ENCODE data around the gene ADAMTS4.
A peak's percentile ranks its signal among the peaks of the same experiment; 100 is the strongest.

The ADAMTS4 gene

DNA sequence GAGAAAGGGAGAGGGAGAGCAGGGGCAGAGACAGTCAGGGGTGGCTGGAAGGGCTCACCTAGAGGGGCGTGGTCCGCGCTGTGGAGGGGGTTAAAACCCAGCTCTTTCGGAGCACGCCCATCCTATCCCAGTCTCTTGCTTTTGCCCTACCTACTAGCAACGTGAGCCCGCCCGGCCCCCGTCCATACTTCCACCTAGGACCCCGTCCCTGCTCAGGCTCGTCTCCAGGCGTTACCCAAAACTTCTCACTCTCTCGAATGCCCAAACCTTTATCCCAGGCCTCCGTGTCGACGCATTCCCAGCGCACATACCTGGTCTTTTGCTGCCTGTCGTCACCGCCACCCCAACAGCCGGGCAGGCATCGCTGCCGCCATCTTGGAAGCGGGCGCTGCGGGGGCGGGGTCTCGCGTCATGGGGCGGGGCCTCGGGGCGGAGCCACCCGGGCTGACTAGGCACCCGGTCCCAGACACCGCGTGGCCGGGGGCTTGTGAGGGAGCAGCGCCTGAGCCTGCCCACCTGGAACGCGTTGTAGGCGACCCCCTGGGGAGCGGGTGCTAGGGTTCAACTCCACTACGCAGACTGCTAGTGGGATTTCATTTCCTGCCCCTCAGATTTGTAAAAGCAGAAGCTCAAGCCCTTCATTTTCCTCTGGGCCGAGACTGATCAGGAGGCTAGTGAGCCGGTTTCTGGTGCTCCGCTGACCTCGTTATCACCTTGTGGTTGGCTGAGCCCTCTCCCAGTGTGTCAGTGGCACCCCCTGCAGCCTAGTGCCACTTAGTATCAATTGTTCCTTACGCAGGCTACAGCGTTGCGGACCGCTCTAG is 21.5 kb downstream of the ADAMTS4 start, which contains the start of gene B4GALT3:
TSS of gene B4GALT3 (minus strand) at position 396 of the 824 bp plus-strand sequence. CDS start 1,447 bp downstream, outside the sequence.
- DNase-seq (ENCODE audit: low read depth, low spot score), result no peak
- peak within 1 kb of the TSS; percentile 33 for H3K27ac ChIP-seq

DNA sequence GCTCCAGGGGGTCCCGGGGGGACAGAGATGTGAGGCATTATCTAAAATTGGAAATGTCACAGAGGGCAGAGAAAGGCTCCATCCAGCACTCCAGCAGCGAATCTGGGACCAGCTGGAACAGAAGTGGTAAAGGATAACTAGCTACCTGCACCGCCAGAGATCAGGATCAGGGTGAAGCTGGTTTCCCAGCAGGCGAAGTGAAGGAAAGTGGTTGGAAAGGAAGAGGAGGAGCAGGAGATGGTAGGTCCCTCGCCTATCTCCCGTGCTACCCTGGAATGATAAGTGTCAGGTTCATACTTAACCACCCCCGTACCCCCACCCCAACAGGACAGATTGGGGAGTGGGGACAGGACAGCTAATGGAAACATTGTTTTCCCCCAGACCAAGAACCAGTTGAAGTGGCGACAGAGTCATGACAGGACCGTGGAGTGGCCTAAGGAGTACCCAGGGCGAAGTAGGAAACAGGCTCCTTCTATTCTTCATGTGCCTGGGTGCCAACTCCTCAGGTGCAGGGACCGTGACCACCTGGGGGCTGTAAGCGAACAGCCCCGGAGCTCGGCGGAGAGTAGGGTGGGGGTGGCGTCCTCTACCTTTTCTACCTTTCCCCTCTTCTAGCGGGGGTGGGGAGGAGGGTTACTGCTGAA is 22.3 kb downstream of the ADAMTS4 start:
- DNase-seq (ENCODE audit: low read depth, low spot score), result no peak
- peak overlapping the region; percentile 33 for H3K27ac ChIP-seq

DNA sequence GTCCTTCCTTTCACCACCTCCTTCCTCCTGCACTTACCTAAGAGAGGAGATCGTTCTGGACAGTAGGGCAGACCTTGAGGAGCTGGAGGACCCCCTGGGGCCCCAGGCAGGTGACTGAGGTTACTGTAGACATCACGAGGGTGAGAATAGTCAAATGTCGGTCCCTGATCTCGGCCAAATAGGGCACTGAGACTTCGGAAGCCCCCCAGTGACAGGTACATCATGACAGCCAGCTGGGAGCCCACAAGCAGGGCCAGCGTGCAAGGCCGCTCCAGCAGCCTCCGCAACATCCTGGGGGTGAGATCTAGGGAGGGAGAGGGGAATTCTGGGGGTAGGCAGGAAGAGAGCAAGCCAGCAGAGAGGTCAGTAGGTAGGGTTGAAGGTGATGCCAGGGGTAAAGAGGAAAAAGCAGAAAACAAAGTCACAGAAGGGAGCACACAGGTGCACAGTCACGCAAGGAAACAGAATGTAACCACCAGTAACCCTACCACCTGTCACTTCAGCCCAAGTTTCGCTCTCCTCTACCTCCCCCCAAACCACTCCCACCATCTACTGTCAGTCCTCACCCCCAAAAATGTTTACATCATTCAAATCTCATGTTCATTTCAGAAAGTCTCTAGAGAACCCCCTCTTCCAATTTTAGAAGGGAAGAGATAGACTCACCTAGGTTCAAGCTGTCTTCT is 22.9 kb downstream of the ADAMTS4 start:
- no peak overlapping the region for H3K27ac ChIP-seq

DNA sequence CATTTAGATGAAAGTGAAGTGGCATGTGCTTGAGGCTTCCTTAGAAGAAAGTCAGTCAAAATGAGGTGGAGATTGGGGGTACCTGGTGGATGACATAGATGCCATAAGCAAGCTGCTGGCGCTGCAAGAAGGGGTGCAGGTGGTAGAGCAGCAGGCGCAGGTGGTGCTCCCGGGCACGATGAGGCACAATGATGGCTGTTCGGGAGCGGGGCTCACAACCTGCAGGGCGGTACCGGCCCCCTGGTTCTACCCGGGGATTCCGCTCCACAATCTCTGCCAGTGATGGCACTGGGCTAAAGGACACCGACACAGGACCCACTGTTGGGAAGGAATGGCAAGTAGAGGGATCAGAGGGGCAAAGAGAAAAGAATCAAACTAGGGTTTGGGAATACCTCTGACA is 23.9 kb downstream of the ADAMTS4 start:
- DNase-seq (ENCODE audit: low read depth, low spot score), result no peak
- H3K27ac ChIP-seq, result no peak overlapping the region

More for the DNA sequence above, 22.9 kb downstream of the ADAMTS4 start:
- DNase-seq (ENCODE audit: low read depth, low spot score), result no peak

DNA sequence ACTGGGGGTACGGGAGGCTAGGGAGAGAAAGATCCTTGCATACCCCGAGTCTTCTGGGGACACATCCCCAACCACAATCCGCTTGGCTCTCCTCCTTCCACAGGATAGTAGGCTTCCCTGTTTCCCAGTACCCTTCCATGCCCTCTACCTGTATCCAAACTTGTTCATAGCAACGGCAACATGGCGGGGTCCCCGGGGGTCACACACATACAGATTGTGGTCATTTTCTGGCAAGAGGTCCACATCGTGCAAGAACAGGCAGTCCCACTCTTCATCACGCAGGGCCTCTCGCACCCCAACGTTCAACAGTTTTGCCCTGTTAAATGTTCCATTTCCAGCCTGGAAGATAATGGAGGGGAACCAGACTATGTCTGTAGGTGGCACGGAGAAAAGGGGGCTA is 25.1 kb downstream of the ADAMTS4 start:
- H3K27ac ChIP-seq, result no peak overlapping the region

DNA sequence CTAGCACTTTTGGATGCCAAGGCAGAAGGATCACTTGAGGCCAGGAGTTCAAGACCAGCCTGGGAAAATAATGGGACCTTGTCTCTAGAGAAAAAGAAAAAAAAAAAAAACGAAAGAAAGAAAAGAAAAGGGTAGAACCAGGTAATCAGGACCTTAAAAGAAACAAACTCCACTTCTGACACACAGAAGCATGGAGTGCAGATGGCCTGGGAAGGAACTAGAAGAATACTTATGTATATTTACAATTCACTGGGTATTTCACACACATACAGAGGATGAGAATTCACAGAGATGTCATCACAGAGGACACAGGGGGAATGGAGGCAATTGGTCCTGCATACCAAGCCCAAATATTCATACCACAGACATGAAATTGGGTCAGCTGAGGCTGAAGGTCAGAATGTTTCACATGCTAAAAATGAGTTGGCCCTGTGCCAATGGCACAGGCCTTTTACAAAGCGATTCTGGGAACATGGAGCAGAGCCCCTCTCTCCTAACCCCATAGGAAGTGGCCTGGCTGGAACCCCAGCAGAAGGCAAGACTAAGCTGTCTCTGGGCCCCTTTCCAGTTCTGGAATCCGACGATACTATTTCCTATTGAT is 26.0 kb downstream of the ADAMTS4 start:
- DNase-seq (ENCODE audit: low read depth, low spot score), result no peak

More for the DNA sequence above, 25.1 kb downstream of the ADAMTS4 start:
- no peak for DNase-seq (ENCODE audit: low read depth, low spot score)

DNA sequence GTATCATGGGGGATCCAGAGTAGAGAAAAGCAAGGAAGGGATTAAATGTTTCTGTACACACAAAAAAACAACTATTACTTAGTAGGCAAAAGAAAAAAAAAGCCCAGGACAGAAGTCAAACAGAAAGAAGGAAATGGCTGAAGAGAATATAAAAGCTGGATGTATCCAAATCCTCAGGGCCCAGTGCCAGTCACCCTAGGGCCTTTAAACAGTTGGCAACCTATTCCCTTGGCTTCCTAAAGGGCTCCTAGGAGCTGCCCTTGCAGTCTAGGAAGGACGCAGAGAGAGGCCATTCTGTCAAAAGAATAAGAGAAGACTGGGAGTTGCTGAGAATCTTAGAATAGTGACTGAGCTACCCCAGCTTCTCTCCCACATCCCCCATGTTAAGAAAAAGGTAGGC is 26.5 kb downstream of the ADAMTS4 start:
- H3K27ac ChIP-seq, result no peak overlapping the region
- no peak for DNase-seq (ENCODE audit: low read depth, low spot score)

More for the DNA sequence above, 26.0 kb downstream of the ADAMTS4 start:
- H3K27ac ChIP-seq, result no peak overlapping the region

DNA sequence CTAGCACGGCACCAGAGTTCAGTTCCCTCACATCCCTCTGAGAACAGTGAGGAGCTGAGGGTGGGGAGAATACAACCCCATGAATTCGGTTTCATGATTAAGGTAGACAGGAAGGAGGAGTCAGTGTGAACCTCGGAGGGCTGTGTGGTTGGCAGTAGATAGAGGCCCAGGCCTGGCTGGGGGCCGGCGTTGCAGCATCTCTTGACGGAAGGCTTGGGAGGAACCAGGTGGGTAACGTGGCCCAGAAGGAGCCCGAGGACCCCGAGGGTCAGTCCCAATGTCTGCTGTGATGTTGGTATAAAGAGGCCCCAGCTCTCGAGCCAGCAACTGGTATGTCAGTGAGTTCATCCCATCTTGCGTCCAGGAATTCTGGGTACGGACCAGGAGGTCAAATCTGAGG is 27.2 kb downstream of the ADAMTS4 start:
- no peak for DNase-seq (ENCODE audit: low read depth, low spot score)
- H3K27ac ChIP-seq, result no peak overlapping the region

DNA sequence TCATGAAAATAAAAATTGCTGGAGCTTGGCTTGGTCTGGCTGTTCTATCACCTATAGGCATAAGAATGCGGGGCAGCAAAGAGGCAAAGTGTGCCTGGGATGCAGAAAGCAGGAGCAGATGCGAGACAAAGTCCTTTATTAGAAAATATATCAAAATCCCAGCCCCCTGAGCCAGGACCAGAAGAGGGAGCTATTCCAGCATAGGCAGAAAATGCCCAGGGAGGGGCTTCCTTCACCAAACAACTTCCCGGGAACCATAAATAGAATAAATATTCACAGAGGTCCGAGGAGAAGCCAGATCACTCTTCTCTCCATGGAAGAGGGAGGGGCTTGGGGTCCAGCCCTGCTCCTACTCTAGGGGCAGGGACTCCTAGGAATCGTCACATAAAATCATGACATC is 27.7 kb downstream of the ADAMTS4 start:
- no peak overlapping the region for H3K27ac ChIP-seq
- DNase-seq (ENCODE audit: low read depth, low spot score), result no peak

DNA sequence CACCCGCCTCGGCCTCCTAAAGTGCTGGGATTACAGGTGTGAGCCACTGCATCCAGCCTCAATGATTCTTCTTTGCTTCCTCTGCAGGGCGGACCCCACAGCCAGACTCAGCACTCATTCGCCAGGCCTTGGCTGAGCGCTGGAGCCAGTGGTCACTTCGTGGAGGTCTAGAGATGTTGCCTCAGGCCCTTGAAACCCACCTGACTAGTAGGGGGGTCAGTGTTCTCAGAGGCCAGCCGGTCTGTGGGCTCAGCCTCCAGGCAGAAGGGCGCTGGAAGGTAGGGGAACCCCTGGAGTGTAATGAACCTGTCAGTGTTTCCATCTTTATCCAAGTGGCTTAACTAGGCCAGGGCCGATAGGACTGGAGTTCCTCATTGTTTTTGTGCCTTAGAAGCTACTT is 29.9 kb downstream of the ADAMTS4 start:
- H3K27ac ChIP-seq, result no peak overlapping the region
- DNase-seq (ENCODE audit: low read depth, low spot score), result no peak

DNA sequence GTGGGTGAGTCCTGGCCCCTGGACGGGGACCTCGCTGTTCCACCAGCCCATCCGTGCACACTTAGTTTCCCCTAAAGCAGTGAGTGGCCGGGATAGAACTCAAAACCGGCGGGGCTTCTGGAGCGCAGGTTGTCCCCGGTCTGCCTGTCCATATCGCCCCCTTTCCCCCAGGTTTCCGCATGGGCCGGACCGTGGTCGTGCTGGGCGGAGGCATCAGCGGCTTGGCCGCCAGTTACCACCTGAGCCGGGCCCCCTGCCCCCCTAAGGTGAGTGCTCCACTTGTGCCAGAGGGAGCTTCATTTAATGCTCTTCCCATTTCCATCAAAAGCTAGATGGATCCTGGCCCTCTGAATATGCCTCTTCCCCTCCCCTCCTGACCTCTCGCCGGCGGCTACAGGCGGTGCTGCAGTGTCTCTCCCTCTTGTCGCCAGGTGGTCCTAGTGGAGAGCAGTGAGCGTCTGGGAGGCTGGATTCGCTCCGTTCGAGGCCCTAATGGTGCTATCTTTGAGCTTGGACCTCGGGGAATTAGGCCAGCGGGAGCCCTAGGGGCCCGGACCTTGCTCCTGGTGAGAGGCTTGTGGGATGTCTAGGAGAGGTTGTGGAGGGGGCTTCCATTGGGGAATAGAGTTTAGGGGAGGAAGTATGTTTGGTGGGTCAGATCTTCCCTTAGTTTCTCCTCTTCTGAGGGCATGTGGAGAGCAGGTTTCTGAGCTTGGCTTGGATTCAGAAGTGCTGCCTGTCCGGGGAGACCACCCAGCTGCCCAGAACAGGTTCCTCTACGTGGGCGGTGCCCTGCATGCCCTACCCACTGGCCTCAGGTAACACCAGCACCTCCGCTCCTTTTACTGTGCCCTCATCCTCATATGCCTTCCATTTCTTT is 31.9 kb downstream of the ADAMTS4 start:
- no peak for DNase-seq (ENCODE audit: low read depth, low spot score)
- H3K27ac ChIP-seq, result peak overlapping the region; percentile 56

DNA sequence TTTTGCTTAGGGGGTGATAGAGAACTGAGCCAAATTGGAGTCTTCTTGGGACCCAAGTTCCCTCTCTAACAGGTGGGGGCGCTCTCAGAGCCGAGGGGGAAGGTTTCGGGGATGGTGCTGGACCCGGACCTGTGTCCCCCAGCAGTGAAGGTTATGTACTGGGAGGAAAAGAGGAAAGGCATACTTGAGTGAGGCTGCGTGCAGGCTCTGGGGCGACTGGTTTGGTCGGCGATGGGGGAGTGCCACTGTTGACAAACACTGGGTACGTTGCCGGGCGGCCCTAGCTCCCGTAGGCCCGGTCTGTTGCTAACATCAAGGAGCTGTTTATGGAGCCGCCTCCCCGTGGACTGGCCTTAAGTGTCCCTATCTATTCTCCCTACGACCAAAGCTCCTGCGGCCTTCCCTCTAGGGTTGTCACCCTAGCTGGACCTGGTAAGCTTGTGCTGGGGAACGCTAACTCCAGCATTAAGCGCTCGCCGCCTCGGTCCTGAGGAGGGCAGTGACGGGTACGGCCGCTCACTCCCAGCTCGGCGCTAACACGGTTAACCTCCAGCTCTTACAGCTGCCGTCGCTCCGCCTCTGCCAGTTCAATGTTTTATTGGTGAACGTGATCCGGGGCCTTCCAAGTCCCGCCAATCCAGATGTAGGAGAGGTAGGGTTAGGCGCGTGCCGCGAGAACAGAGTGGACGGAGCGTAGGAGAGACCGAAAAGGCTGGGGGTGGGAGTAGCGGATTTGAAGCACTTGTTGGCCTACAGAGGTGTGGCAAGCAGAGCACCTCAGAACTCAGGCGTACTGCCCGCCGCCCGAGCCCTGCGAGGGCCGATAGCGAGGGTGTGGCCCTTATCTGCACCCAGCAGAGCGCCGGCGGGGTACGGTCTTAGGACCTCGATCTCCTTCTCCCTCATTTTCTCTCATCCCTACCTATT is 32.8 kb downstream of the ADAMTS4 start, which contains the start of gene PPOX:
TSS of gene PPOX (plus strand) at position 685 of the 927 bp plus-strand sequence. CDS start 422 bp downstream, outside the sequence.
- peak; percentile 94 for DNase-seq (ENCODE audit: low read depth, low spot score)

DNA sequence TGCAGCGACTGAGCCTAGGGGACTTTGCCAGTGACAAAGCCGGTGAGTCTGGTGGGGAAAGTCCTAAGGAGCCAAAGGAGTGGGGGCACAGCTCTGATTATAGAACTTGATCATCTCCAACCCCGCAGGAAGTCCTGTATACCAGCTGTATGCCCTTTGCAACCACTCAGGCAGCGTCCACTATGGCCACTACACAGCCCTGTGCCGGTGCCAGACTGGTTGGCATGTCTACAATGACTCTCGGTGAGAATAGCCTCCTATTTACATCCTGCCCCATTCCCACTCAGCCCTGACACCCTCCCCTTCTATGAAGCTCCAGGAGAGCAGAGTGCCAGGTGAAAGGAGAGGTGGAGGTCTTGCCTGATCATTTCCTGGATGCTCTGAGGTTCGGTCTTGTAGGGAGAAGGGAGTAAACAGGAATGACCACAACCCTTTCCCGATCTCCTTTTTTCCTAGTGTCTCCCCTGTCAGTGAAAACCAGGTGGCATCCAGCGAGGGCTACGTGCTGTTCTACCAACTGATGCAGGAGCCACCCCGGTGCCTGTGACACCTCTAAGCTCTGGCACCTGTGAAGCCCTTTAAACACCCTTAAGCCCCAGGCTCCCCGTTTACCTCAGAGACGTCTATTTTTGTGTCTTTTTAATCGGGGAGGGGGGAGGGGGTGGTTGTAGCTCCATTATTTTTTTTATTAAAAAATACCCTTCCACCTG is 33.8 kb downstream of the ADAMTS4 start:
- no peak for DNase-seq (ENCODE audit: low read depth, low spot score)
- H3K27ac ChIP-seq, result peak overlapping the region; percentile 56

More for the DNA sequence above, 32.8 kb downstream of the ADAMTS4 start, which contains the start of gene PPOX:
- H3K27ac ChIP-seq, result peak within 1 kb of the TSS; percentile 56

DNA sequence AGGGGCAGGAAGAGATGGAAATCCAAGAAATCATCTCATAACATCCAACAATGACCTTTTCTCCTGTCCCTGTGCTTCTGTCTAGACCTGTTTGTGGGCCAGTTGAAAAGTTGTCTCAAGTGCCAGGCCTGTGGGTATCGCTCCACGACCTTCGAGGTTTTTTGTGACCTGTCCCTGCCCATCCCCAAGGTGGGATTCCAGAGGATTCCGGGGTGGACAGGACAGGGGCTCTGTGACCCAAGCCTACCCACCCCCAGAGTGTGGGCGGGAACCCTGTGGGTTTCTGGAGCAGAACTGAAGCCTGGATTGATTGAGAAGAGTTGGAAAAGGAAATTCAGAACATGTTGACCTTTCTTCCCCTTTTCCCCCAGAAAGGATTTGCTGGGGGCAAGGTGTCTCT is 35.1 kb downstream of the ADAMTS4 start:
- H3K27ac ChIP-seq, result no peak overlapping the region
- no peak for DNase-seq (ENCODE audit: low read depth, low spot score)

DNA sequence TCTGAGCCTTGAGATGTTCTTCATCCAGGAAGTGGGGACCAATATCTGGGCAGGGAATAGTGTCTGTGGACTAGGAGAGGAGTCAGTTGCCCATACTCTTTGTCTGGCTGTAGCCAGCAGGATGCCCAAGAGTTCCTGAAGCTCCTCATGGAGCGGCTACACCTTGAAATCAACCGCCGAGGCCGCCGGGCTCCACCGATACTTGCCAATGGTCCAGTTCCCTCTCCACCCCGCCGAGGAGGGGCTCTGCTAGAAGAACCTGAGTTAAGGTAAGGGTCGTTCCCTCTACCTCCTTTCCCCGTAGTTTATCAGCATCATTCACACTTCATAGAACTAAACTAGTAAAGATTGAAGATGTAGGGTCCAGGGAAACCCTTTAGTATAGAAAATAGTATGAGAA is 36.0 kb downstream of the ADAMTS4 start:
- no peak overlapping the region for H3K27ac ChIP-seq

DNA sequence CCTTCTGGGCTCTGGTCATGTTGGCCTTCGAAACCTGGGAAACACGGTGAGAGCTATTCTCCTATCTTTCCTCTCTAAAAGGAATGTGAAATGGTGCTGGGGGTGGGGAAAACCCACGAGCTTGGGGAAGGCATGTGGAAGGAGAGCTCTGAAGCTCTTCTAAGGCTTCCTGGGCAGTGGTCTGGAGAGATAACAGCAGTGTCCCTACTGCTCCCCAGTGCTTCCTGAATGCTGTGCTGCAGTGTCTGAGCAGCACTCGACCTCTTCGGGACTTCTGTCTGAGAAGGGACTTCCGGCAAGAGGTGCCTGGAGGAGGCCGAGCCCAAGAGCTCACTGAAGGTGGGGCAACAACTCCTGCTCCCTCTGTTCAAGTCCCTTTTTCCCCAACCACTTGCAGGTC is 36.8 kb downstream of the ADAMTS4 start:
- no peak for DNase-seq (ENCODE audit: low read depth, low spot score)
- H3K27ac ChIP-seq, result no peak overlapping the region

More for the DNA sequence above, 36.0 kb downstream of the ADAMTS4 start:
- no peak for DNase-seq (ENCODE audit: low read depth, low spot score)

DNA sequence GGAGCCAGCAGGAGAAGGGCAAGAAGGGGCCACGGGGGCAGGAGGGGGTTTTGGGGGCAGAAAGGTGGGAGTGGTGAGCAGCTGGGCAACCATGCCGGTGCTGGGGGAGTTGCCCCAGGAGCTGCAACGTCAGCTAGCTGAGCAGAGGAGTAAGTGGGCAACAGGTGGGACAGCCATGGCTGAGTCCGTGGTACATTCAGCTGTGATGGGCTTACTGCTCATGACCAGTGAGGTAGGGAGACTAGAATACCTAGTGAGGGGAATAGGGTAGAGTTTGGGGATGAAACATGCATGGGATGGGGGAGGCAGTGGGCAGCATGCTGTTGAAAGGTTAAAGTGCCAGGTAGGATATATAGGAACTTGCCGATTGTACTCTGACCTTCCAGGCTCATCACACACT is 37.2 kb downstream of the ADAMTS4 start:
- no peak for DNase-seq (ENCODE audit: low read depth, low spot score)
- H3K27ac ChIP-seq, result no peak overlapping the region

DNA sequence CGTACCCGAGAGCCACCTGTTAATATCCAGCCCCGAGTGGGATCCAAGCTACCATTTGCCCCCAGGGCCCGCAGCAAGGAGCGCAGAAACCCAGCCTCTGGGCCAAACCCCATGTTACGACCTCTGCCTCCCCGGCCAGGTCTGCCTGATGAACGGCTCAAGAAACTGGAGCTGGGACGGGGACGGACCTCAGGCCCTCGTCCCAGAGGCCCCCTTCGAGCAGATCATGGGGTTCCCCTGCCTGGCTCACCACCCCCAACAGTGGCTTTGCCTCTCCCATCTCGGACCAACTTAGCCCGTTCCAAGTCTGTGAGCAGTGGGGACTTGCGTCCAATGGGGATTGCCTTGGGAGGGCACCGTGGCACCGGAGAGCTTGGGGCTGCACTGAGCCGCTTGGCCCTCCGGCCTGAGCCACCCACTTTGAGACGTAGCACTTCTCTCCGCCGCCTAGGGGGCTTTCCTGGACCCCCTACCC is 38.1 kb downstream of the ADAMTS4 start:
- H3K27ac ChIP-seq, result no peak overlapping the region
- no peak for DNase-seq (ENCODE audit: low read depth, low spot score)

All from epithelial cell of prostate (primary cell).